ENCODE data around the gene MACROD2. TPM values are rescaled to one million over a fixed set of nuclear protein-coding genes. Genes with fewer than 3 reads are reported as not detected.

MACROD2 gene
- total RNA-seq, 2 donors from 2014 or later: 8.0 to 19.4 TPM

- H3K9me3 ChIP-seq: no peaks in the 10 kb centered on the region
- TF ChIP-seq CTCF (IDR thresholded peaks at IDR 0.05): no peak
- no peak for TF ChIP-seq POLR2AphosphoS5 (IDR thresholded peaks at IDR 0.05)
- TF ChIP-seq POLR2A (IDR thresholded peaks at IDR 0.05): no peak
- 93% methylated on average over 2 of the region's 2 CpGs for WGBS
- no peak overlapping the region for H3K27ac ChIP-seq
- intact Hi-C loops (cut with DNase I): no loop called here
- H3K27me3 ChIP-seq (replicated peaks; ENCODE audit: insufficient read depth): no peaks in the 10 kb centered on the region
- no peaks in the 10 kb centered on the region for H3K36me3 ChIP-seq
- H3K4me3 ChIP-seq: no peak overlapping the region
- no peaks in the 10 kb centered on the region for H3K4me1 ChIP-seq (replicated peaks)
- DNase-seq (ENCODE audit: low spot score): no peak
These were observed 1420.6 kb downstream of the MACROD2 start for GRCh38 chr20:15415908-15416307.

GRCh38 chr20:15419856-15420255 is 1424.5 kb downstream of the MACROD2 start:
- no peaks in the 10 kb centered on the region for H3K27me3 ChIP-seq (replicated peaks; ENCODE audit: insufficient read depth)
- no peaks in the 10 kb centered on the region for H3K9me3 ChIP-seq
- intact Hi-C loops (cut with DNase I): no loop called here
- no peaks in the 10 kb centered on the region for H3K36me3 ChIP-seq
- DNase-seq (ENCODE audit: low spot score): peak; percentile 30
- no peak for TF ChIP-seq CTCF (IDR thresholded peaks at IDR 0.05)
- peak; percentile 75 for TF ChIP-seq POLR2AphosphoS5 (IDR thresholded peaks at IDR 0.05)
- no peak for TF ChIP-seq POLR2A (IDR thresholded peaks at IDR 0.05)
- no peak overlapping the region for H3K4me3 ChIP-seq
- WGBS: 20% methylated on average over 2 of the region's 2 CpGs
- H3K27ac ChIP-seq: peak overlapping the region; percentile 7 to 61
- no peaks in the 10 kb centered on the region for H3K4me1 ChIP-seq (replicated peaks)

- Histone ChIP-seq H3K36me3 (no peaks in the 10 kb centered on the region), H3K27me3 (replicated peaks; ENCODE audit: insufficient read depth) (no peaks in the 10 kb centered on the region), H3K27ac (no peak overlapping the region), H3K4me3 (no peak overlapping the region), H3K4me1 (replicated peaks) (no peaks in the 10 kb centered on the region), H3K9me3 (no peaks in the 10 kb centered on the region)
- intact Hi-C loops (cut with DNase I): no loop called here
- no peak for DNase-seq (ENCODE audit: low spot score)
- 96% methylated on average over 2 of the region's 2 CpGs for WGBS
- TF ChIP-seq CTCF (IDR thresholded peaks at IDR 0.05) (no peak), POLR2A (IDR thresholded peaks at IDR 0.05) (no peak), POLR2AphosphoS5 (IDR thresholded peaks at IDR 0.05) (no peak)
These were observed 1427.7 kb downstream of the MACROD2 start for GRCh38 chr20:15422966-15423365.

GRCh38 chr20:15439551-15439950 is 1444.2 kb downstream of the MACROD2 start:
- H3K27ac ChIP-seq: no peak overlapping the region
- intact Hi-C loops (cut with DNase I): no loop called here
- no peak overlapping the region for H3K4me3 ChIP-seq
- no peak for DNase-seq (ENCODE audit: low spot score)
- 42% methylated on average over 3 of the region's 3 CpGs for WGBS
- TF ChIP-seq POLR2A (IDR thresholded peaks at IDR 0.05): no peak
- no peak for TF ChIP-seq CTCF (IDR thresholded peaks at IDR 0.05)
- TF ChIP-seq POLR2AphosphoS5 (IDR thresholded peaks at IDR 0.05): no peak
- H3K27me3 ChIP-seq (replicated peaks; ENCODE audit: insufficient read depth): no peaks in the 10 kb centered on the region
- no peaks in the 10 kb centered on the region for H3K9me3 ChIP-seq
- H3K36me3 ChIP-seq: no peaks in the 10 kb centered on the region
- H3K4me1 ChIP-seq (replicated peaks): no peaks in the 10 kb centered on the region

- DNase-seq (ENCODE audit: low spot score): no peak
- no peak overlapping the region for H3K27ac ChIP-seq
These were observed 1444.9 kb downstream of the MACROD2 start for GRCh38 chr20:15440049-15440820.

More at GRCh38 chr20:15440049-15440820, 1444.9 kb downstream of the MACROD2 start:
- WGBS: 40% methylated on average over 7 of the region's 7 CpGs
- H3K4me3 ChIP-seq: no peak overlapping the region
- H3K9me3 ChIP-seq: no peaks in the 10 kb centered on the region
- no peak for TF ChIP-seq POLR2A (IDR thresholded peaks at IDR 0.05)
- TF ChIP-seq CTCF (IDR thresholded peaks at IDR 0.05): no peak
- TF ChIP-seq POLR2AphosphoS5 (IDR thresholded peaks at IDR 0.05): no peak
- H3K36me3 ChIP-seq: no peaks in the 10 kb centered on the region
- intact Hi-C loops (cut with DNase I): no loop called here
- H3K27me3 ChIP-seq (replicated peaks; ENCODE audit: insufficient read depth): no peaks in the 10 kb centered on the region
- no peaks in the 10 kb centered on the region for H3K4me1 ChIP-seq (replicated peaks)
